ENCODE data around the gene FBXW2.

GRCh38 chr9:120801441-120801840, 8.2 kb upstream of the FBXW2 start:
- no peak for TF ChIP-seq EP300 (IDR thresholded peaks at IDR 0.05; ENCODE audit: borderline replicate concordance in 1 of 2, control insufficient read depth in 1 of 2, low read depth in 2 of 2, low read length in 2 of 2)
- TF ChIP-seq ZNF24 (IDR thresholded peaks at IDR 0.05) = no peak
- no peak for TF ChIP-seq CTCF (IDR thresholded peaks at IDR 0.05 in 2 of 3, conservative IDR thresholded peaks at IDR 0.05 in 1 of 3; ENCODE audit: control insufficient read depth in 2 of 3, extremely low read depth in 1 of 3, insufficient read depth in 1 of 3, low read depth in 3 of 3, low read length in 3 of 3)
- no peak for TF ChIP-seq ETV6 (conservative IDR thresholded peaks at IDR 0.05 in 1 of 2, IDR thresholded peaks at IDR 0.05 in 1 of 2; ENCODE audit: borderline replicate concordance in 1 of 2, low read depth in 1 of 2)

Data from GM12878 (cell line).